NCI-H2081 treated with DMSO at 0.1 percent for 48 hours (cell line): Measurements from ENCODE around the gene PCGF1.

ENCODE experiments used
- DNase-seq: peaks from one replicate; lab custom pipeline; 2025; lab: John Stamatoyannopoulos, UW

Gene PCGF1

DNA sequence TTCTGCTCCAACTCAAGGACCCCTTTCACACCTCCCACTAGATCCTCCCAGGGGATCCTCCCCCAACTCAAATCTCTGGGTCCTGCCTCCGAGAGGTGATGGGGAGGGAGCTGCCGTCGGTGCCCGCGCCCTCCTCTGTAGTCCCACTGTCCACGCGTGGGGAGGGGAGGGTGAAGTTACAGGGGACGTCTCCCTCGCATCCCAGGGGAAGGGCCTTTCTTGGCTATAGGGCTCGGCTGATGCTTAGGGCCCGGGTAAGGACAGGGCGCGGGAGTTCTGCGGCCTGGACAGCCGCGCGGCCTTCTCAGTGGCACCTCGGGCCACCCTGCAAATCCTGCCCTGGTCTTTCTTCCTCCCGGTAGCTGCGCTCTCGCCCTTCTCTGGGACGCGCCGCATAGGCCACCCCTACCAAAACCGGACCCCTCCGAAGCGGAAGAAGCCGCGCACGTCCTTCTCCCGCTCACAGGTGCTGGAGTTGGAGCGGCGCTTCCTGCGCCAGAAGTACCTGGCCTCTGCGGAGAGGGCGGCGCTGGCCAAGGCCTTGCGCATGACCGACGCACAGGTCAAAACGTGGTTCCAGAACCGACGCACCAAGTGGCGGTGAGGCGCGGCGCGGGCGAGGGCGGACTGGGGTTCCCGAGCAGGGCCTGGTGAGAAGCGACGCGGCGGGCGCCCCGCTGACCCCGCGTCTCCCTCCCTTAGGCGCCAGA lies 7.9 kb upstream of the PCGF1 start:
- DNase-seq = no peak

DNA sequence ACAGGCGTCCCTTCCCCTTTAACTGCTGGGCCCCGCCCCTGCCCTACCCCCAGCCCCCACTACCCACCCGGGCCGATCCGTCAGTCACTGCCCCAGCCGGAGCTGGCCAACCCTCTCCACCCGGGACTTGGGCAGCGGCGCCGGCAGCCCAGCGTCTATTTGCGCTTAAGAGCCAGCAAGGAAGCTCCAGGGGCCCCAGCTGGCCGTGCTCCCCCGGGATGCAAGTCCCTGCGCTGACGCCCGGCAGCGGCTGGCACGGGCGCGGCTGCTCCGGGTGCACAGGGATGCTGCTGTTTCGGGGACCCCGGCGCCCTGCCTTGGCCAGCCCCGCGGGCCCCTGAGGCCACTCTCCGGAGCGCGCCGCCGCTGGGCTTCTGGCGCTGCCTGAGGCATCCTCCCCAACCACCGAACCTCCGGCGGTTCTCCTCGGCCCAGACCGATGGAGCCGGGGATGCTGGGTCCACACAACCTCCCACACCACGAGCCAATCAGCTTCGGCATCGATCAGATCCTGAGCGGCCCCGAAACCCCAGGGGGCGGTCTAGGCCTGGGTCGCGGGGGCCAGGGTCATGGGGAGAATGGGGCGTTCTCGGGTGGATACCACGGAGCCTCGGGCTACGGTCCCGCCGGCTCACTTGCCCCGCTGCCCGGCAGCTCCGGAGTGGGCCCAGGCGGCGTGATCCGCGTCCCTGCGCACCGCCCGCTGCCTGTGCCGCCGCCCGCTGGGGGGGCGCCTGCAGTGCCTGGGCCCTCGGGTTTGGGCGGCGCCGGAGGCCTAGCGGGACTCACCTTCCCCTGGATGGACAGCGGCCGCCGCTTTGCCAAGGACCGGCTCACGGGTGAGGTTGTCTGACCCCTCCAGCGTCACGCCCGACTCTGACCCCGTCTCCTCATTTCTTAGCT lies 7.1 kb upstream of the PCGF1 start, which contains the start of gene TLX2:
Gene TLX2 (plus strand): TSS at position 83 of the 903 bp plus-strand sequence. CDS start 357 bp downstream, at position 440.
- DNase-seq = no peak

DNA sequence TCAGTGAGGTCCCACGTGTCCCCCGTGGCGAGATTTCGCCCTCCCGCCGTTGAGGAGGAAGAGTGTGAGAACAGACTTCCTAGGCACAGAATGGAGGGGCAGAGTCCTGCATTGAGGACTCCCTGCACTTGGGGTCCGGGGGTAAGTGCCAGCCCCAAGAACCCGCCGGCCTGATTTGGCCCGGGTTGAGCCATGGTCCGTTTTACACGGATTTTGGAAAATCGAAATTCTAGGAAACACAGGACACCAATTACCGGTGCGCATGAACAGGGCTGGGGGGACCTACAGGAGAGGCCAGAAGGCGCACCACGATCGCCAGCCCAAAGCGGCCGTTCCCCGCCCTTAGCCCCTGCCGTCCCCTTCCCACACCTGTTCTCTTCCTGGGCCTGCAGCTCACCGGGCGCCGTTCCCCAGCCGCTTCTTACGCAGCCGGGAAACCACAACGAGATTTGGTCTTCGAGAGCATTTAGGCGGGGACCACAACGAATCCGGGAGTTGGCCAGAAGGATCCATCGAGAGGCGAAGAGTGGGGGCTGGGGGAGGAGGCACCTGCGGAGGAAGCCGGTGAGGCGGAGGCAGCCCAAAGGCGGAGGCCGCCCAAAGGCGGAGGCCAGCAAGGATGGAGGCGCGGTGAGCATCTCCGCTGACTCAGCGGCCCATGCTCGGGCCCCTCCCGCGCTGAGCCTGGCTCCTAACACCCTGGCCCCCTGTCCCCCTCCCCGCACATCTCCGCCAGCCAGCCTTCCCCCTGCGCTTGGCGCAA lies 6.3 kb upstream of the PCGF1 start:
- DNase-seq = no peak

DNA sequence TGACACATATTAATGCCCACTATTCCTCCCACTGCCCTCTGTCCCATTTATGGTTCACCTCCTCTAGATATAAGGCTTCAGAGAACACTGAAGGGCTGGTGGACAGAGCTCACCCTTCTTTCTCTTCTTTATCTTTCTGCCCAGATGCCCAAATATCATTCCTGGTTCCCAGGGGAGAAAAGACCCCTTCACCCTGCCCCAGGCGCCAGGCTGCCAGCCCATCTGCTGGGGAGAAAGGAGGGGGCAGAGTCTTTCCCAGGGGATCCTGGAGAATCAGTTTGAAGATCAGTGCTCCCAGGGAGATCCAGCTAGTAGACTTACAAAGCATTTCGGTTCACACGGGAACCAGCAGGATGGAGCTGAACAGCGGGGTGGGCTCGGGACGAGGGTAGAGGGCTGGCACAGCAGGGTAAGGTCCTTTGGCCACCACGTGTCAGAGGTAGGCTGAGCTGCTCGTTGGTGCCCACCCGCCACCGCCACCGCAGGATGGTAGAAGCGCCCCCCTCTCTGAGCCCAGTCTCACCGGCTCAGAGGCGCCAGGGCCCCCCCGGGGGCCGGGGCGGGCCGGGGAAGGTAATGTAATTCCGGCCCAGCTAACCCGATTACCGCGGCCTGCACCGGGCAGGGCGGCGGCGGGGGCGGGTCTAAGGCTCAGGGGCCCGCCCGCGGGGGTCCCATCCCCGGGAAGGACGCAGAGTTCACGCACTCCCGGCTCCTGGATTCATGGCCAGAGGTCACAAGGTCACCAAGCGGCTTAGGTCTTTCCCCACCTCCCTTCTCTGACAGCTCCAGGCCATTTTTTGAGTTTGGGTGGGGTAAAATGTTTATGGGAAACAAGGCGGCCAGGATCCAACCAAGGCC lies 5.5 kb upstream of the PCGF1 start:
- no peak for DNase-seq

DNA sequence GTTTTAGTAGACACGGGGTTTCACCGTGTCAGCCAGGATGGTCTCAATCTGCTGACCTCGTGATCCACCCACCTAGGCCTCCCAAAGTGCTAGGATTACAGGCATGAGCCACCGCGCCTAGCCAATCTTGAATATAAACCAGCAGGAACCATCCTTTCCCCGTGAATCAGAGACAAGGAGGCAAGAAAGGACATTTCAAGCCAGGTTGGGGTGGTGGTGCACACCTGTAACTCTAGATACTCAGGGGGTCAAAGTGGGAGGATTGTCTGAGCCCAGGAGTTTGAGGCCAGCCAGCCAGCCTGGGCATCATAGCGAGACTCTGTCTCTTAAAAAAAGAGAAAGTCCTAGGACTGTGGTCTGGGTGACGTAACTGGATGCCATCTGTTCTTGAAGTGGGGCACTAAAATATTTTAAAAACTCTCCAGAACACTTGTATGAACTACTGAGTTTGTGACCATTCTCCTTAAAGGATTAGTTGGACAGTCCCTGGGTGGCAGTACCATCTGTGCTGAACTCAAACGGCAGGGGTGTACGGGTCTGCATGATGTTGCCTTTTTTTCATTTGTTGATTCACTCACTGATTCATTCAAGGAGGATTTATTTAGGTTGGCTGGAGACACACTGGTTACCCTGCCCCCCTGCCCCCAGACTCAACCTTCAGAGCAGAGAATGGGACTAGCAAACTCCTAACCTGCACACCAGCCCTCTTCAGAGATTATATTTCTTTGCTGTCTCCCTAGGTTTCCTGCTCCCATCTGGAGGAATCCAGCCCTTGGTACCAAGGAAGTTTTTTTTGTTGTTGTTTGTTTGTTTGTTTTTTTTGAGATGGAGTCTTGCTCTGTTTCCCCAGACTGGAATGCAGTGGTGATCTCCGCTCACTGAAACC lies 3.9 kb upstream of the PCGF1 start:
- DNase-seq = no peak

DNA sequence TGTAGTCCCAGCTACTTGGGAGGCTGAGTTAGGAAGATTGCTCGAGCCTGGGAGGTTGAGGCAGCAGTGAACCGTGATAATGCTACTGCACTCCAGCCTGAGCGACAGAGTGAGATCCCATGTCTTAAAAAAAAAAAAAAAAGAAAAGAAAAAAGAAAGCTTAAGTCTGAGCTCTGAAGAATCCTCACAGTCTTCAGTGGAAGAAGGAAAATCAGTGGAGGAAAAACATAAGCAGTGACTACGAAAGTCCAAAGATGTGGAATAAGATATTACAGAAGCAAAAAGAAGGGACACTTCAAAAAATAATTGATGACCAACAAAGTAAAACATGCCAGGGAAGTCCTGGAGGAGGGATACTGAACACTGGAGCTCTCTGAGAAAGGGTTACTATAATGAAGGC lies 2.8 kb upstream of the PCGF1 start:
- no peak for DNase-seq

DNA sequence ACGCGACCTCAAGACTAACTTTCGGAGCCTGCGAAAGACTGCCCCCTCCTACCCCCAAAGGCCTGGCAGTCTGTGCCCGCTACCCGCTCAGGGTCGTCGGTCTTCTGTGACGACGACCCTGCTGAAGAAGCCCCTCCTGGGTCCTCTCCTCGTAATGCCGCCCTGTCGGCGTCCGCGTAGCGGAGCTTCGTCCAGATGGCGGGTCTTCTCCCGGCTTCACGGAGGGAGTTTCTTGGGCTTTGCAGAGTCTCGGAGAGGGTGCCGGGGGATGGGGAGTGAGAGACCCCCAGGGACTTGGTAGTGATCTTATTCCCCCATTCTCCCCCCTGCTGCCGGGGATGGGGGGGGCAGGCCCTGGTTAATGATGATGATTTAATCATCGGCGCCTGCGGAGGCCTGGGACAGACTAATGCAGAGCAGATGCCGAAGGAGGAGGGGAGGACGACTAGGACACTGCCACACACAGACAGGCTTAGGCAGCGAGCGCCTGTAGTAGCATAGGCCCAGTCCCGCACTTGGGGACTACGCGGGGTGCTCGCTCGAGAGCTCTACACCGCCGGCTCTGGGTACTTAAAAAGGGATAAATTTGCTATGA lies 528 bp upstream of the PCGF1 start:
- DNase-seq = no peak

DNA sequence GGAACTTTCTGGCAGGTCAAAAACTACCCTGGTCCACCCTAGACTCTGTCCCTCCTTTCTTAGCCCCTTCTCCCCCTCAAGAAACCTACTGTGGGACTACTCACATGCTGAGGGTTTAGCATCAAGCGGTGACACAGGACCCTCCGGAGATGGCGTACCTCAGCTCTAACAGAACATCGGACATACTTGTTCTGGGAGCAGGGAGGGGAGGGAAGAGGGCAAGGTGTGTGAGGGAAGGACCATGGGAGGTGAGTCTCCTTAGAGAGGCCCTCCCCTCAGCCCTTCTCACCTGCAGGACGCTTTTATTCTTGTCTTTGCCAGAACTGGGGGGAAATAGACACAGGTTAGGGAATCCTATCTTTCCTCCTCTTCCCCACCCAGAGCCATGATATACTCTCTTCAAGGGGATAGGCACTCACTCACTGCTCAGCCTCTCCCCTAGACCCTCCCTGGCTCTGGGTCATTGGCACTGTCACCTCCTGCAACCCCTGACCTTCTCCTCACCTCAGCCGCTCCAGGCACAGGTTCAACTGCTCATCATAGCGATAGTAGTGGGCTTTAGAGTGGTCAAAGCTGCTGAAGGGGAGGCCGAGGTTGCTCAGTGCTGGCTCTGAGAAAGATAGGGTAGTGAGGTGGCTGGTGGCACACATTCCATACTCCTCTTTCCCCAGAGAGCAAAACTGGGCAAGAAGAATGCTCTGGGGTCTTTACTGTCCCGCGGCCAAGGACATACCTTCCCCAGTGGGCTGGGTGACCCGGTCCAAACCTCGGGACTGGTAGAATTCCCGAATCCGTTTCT lies 1.8 kb downstream of the PCGF1 start:
- no peak for DNase-seq

DNA sequence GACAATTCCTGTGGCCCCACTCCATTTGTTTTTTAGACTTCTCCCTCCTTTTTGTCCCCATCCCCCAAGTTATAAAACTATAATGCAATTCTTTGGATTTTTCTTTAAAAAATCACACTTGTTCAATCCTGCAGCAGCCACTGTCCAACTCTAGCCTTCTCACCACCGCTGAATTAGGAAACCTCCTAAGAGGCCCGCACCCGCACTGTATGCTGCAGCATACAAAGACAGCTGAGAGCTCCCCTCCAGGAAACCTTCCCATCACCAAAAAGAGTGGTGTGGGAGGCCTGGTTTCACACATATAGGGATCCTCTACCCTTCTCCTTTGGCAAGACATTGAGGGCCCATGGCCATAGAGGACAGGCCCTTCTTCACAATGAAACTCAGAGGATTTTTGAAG lies 2.9 kb downstream of the PCGF1 start:
- no peak for DNase-seq

DNA sequence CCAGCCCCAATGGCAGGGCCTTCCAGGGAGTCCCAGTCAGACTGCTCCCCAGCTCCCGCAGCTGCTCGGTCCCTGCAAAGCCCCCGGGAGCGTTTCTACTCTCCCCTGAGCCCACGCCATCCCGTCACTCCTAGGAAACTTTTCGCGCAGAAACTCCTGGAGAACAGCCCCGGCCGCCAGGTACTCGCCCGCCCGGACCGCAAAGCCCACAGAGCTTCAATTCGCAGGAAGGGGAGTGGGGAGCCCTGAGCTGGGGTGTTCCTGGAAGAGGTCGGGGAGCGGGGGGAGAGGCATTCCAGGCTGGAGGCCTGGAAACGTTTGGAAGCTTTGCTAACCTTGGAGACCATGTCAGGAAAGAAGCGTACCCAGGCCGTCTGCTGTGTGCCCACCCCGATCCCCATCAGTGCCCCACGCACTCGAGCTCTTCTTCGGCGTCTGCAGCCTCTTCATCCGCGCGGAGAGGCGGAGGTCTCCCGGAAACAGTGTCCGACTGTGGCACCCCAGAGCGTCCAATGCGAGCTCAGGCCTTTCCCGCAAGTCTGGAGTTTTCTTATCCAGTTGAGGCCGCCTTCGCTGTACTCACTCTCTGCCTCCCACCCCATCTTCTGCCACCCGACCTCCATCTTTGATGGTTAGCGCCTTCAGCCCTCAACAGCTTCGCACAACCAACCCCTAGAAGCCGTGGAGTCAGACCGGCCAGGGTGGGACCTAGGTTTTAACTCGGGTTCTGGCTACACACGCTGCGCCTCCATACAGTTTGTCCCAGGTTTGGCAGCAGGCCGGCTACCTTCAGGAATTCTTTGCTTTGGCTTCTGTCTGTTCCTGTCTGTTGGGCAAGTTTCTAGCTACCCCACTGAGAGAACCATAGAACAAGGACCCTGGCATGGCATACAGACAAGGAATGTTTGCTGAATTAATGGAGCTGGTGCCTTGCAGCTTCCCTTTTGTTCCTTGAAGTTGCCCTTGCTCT lies 3.7 kb downstream of the PCGF1 start:
- no peak for DNase-seq

DNA sequence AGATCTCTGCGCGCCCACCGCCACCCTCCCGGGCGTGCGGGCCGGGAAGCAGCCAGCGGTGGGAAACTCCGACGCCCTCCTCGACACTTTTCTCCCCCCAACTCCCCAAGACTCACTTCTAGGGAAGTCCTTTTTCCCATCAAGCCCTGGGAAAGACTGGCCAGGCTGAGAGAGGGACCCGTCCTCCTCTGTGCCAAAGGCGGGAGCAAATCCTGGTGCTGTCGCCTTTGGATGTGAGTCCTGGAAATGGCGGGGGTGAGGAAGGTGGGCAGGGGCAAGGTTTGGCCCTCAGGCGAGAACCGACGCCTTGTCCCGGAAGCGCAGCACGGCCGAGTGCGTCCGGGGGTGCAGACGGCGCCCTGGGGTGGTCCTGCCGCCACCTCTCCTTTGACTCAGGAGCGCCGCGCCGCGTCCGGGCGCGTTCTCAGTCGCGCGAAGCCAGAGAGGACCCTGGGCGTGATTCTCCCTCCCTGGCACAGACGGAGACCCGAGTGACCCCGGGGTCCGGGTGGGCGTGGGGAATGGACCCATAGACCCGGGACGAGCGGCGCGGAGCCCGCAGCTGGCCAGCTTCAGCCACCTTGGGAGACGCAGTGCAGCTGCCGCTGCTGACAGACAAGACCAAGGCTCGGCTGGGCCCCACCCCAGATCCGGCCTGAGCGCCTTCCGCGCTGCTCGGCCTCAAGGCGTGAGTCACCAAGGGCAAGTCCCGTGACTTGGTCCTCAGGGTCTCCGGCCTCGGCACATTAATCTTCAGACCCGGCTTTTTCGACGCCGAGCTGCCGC lies 4.6 kb downstream of the PCGF1 start:
- no peak for DNase-seq

DNA sequence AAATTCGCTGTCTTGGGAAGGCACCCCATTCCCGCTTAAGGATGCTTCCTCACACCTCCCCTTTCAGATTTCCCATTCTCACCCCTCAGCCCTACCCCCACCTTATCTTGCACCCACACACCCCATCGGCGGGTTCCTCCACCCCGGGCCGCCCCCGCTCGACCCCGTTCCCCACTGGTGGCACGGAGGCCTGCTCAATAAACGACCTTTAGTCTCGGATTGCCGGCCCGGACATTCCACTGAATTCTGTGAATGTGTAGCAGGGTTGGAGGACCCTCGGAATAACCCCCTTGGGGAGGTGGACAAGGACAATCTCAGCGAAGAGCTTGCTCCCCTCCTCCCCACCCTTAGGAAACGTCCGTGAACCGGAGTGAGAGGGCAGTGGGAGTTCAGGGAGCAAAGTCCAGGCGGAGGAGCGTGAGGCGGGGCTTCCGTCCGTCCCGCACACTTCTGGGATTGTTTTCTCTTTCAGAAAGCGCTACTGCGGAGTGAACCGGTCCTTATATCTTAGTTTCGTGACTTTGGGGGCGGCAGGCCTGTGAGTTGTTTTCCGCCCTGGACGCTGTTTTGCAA lies 5.3 kb downstream of the PCGF1 start:
- no peak for DNase-seq

DNA sequence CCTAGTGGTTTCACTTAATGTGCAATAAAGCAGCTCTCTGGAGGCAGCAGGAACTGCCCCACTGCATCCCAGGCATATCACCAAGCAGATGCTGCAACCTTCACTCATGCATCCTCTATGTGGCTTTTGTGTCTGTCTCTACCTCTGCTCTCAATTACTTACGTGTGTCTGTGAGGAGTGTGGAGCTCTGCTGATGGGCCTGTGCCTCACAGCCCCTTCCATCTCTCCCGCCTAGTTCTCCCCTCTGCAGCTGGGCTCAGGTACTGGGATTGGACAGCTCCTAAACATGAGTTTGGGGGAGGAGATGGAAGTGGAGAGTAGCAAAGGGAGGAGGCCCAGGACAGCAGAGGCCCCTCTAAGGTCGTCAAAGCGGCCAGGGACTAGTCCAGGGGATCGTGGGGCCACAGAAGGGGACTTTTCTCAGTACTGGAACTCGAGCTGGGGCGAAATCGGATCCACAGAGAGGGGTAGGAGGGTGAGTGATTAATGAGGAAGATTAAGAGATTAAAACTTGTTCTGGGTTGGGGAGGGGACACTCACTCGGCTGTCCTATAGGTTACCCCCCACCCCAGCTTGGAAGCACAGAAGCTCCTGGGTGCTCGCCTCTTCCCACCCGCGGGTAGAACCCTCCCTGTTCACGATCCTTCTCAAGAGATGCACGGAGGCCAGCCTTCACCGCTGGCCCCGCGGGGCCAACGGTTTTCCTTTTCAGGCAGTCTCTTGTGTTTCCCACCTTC lies 6.0 kb downstream of the PCGF1 start:
- DNase-seq = no peak

DNA sequence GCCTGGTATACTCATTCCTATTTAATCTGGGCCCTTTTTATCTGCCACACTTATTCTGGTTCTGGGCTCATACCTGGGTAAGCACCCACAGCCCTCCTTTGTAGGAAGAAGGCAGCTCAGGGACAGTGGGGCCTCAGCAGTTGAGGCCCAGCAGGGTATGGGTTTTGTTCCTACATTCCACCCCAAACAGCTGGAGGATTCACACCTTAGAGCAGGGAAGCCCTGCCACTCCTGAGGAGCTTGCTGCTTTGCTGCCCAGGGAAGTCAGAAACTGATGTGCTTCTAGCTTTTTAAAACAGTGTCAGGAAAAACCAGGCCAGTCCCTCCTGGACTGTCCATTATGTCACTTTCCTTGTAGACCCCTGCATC lies 6.9 kb downstream of the PCGF1 start:
- DNase-seq = no peak

DNA sequence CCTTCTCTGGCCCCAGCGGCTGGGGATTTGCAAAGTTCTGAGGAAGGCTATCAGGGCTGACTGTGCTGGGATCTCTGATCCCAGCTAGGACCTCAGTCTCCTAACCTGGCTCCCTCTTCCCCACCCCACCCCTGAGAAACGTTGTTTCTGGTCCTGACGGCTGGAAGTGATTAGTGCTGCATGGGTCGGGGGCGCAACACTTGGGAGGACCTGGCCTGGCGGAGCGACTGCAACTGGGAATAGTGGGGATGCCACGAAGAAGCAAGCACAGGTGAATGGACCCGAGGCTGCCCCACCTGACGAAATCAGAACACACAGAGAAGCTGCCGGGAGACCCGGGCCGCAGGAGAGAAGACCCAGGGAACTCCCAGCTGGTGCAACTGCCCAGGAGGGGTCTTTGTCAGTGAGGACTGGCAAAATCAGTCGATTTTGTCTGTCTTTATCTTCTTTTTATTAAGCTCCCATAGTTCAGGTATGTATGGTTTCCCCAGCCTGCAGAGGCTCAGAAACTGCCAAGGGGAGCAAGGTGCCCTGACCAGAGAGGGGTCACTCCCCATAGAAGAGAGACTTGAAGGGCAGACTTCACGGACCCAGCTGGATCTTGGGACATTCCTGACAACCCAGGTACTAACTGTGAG lies 7.4 kb downstream of the PCGF1 start:
- no peak for DNase-seq
